ENCODE data around the gene S100A5. TPM values are rescaled to one million over a fixed set of nuclear protein-coding genes. Genes with fewer than 3 reads are reported as not detected.
"Not testable (repeated sequence)": the region's sequence is repeated elsewhere in the genome, so short reads cannot be mapped to it uniquely, and the experiment has no call there.

The S100A5 gene
- total RNA-seq (2021; ENCODE audit: unreplicated experiment) = 6.0 TPM
- polyA plus RNA-seq (2012) = 4.3 and 5.1 TPM in 2 replicates
- percentile 58 among the genes with signal in this experiment for Bru-seq, nascent RNA
- percentile 44 among the genes with signal in this experiment for BruChase-seq, experiment 1, labeled RNA remaining after a 6-hour chase
- BruChase-seq, experiment 2, labeled RNA remaining after a 2-hour chase = percentile 49 among the genes with signal in this experiment
- long read RNA-seq, partial matches to known transcripts = 3 of 6 reads
- long read RNA-seq, other reads (novel, unspliced or antisense) = 3 of 6 reads

GRCh38 chr1:153540394-153541361 lies at the start of gene S100A5:
TSS of gene S100A5 (minus strand) at chr1:153540934. CDS start at chr1:153540191, 743 bp downstream.
- Histone ChIP-seq H2AFZ (ENCODE audit: low read depth, low read length, poor library complexity, severe bottlenecking) (no peak within 1 kb of the TSS), H3K9ac (ENCODE audit: low read length) (peak within 1 kb of the TSS; percentile 29; the same call in 1 of the 2 replicates), H3K9me2 (ENCODE audit: insufficient read depth) (no peaks in the 10 kb centered on the region), H3K27ac (ENCODE audit: low read depth, low read length) (peak within 1 kb of the TSS; percentile 97), H3K9me3 (ENCODE audit: control insufficient read depth in 1 of 2, insufficient read depth in 1 of 2, low read depth in 1 of 2, low read length in 2 of 2) (no peaks in the 10 kb centered on the region), H3K4me1 (ENCODE audit: control insufficient read depth in 1 of 2, insufficient read depth in 2 of 2, low read length in 2 of 2) (peaks cover 87 to 94% of the 10 kb centered on the region in 2 experiments), H3K36me3 (ENCODE audit: control insufficient read depth in 1 of 2, insufficient read depth in 2 of 2, low read length in 2 of 2) (no peaks in the 10 kb centered on the region; a peak in 1 of 4 replicates), H3K79me2 (ENCODE audit: insufficient read depth, low read length) (peaks cover 15% of the 10 kb centered on the region), H4K20me1 (ENCODE audit: insufficient read depth) (no peaks in the 10 kb centered on the region), H3K4me3 (replicated peaks in 1 of 2; ENCODE audit: low read depth in 1 of 2, low read length in 2 of 2) (no peak within 1 kb of the TSS), H3K4me2 (ENCODE audit: low read length) (peak within 1 kb of the TSS; percentile 77), H3K27me3 (ENCODE audit: insufficient read depth, low read length) (no peaks in the 10 kb centered on the region)
- ChIA-PET POLR2A (interaction anchor here (1.0 to 2.1 kb wide), 5 partner anchors 21 to 87 kb away, joined by 3 to 9 read pairs (median 4); partner anchors contain the start of gene S100A13), CTCF (interaction anchor here (1.6 to 3.2 kb wide), 3 partner anchors 9 to 28 kb away, joined by 4 to 9 read pairs (median 5); partner anchors contain the start of gene S100A2), RAD21 (ENCODE audit: low non-redundant PET in 1 of 2, low total read pairs in 2 of 2, uncharacterized antibody in 2 of 2, unreplicated experiment in 2 of 2) (interaction anchor here (0.6 to 0.9 kb wide), 2 partner anchors 20 to 27 kb away, joined by 3 to 4 read pairs; no protein-coding TSS in a partner anchor)
- ATAC-seq (no peak), DNase-seq (ENCODE audit: low read depth, low spot score) (no peak)
- TF ChIP-seq POLR2AphosphoS5 (IDR thresholded peaks at IDR 0.05; ENCODE audit: low read depth, low read length) = peak; percentile 17; the same call in 1 of the 2 replicates
- TF ChIP-seq TCF7L2 (IDR thresholded peaks at IDR 0.05; ENCODE audit: borderline replicate concordance, extremely low read depth, insufficient read depth, insufficient read length) = no peak
- BruUV-seq (replicated peaks) = no TSS peak
- intact Hi-C loops (cut with micrococcal nuclease) = no loop called here

GRCh38 chr1:153588482-153588881 lies 47.7 kb upstream of the S100A5 start:
- Histone ChIP-seq H3K9ac (ENCODE audit: low read length) (no peak overlapping the region), H2AFZ (ENCODE audit: low read depth, low read length, poor library complexity, severe bottlenecking) (no peak overlapping the region), H4K20me1 (ENCODE audit: insufficient read depth) (no peaks in the 10 kb centered on the region), H3K27me3 (ENCODE audit: insufficient read depth, low read length) (no peaks in the 10 kb centered on the region), H3K4me3 (replicated peaks in 1 of 2; ENCODE audit: low read depth in 1 of 2, low read length in 2 of 2) (no peak overlapping the region), H3K9me2 (ENCODE audit: insufficient read depth) (no peaks in the 10 kb centered on the region), H3K79me2 (ENCODE audit: insufficient read depth, low read length) (no peaks in the 10 kb centered on the region), H3K9me3 (ENCODE audit: control insufficient read depth in 1 of 2, insufficient read depth in 1 of 2, low read depth in 1 of 2, low read length in 2 of 2) (no peaks in the 10 kb centered on the region), H3K36me3 (ENCODE audit: control insufficient read depth in 1 of 2, insufficient read depth in 2 of 2, low read length in 2 of 2) (no peaks in the 10 kb centered on the region), H3K27ac (ENCODE audit: low read depth, low read length) (no peak overlapping the region), H3K4me1 (ENCODE audit: control insufficient read depth in 1 of 2, insufficient read depth in 2 of 2, low read length in 2 of 2) (peaks cover 0 to 6% of the 10 kb centered on the region in 2 experiments; a peak in 2 of 4 replicates), H3K4me2 (ENCODE audit: low read length) (no peak overlapping the region)
- ChIA-PET CTCF (no interaction called here), RAD21 (ENCODE audit: low non-redundant PET in 1 of 2, low total read pairs in 2 of 2, uncharacterized antibody in 2 of 2, unreplicated experiment in 2 of 2) (no interaction called here), POLR2A (interaction anchor here (0.8 to 1.1 kb wide), 3 partner anchors 11 to 39 kb away, joined by 3 read pairs; partner anchors contain the start of gene S100A13)
- TF ChIP-seq JUND (IDR thresholded peaks at IDR 0.05) = no peak
- ATAC-seq (no peak), DNase-seq (ENCODE audit: low read depth, low spot score) (no peak)
- BruUV-seq (replicated peaks) = no TSS peak
- intact Hi-C loops (cut with micrococcal nuclease) = no loop called here

- H3K4me2 ChIP-seq (ENCODE audit: low read length); H3K79me2 ChIP-seq (ENCODE audit: insufficient read depth, low read length); DNase-seq (ENCODE audit: low read depth, low spot score); intact Hi-C loops (cut with micrococcal nuclease); H3K4me1 ChIP-seq (ENCODE audit: control insufficient read depth in 1 of 2, insufficient read depth in 2 of 2, low read length in 2 of 2); BruUV-seq (replicated peaks); H4K20me1 ChIP-seq (ENCODE audit: insufficient read depth); H3K9me3 ChIP-seq (ENCODE audit: control insufficient read depth in 1 of 2, insufficient read depth in 1 of 2, low read depth in 1 of 2, low read length in 2 of 2); RAD21 ChIA-PET (ENCODE audit: low non-redundant PET in 1 of 2, low total read pairs in 2 of 2, uncharacterized antibody in 2 of 2, unreplicated experiment in 2 of 2); CTCF ChIA-PET; ATAC-seq; H3K9ac ChIP-seq (ENCODE audit: low read length); H3K4me3 ChIP-seq (replicated peaks in 1 of 2; ENCODE audit: low read depth in 1 of 2, low read length in 2 of 2); H3K27me3 ChIP-seq (ENCODE audit: insufficient read depth, low read length); H2AFZ ChIP-seq (ENCODE audit: low read depth, low read length, poor library complexity, severe bottlenecking); H3K27ac ChIP-seq (ENCODE audit: low read depth, low read length); H3K36me3 ChIP-seq (ENCODE audit: control insufficient read depth in 1 of 2, insufficient read depth in 2 of 2, low read length in 2 of 2); H3K9me2 ChIP-seq (ENCODE audit: insufficient read depth): not testable (repeated sequence)
- POLR2A ChIA-PET = interaction anchor here (0.8 to 1.1 kb wide), 3 partner anchors 11 to 39 kb away, joined by 3 read pairs; partner anchors contain the start of gene S100A13
Observed at GRCh38 chr1:153588033-153588432, 47.3 kb upstream of the S100A5 start.
